Upper lobe of left lung (tissue), 6 donors: Measurements from ENCODE around the gene CRYGC. TPM values are rescaled to one million over a fixed set of nuclear protein-coding genes. Genes with fewer than 3 reads are reported as not detected.

Experiments
- ATAC-seq, 2 donors: fragments of 200-7000 bp; cut with Tn5 transposase; one replicate each; pipeline ENCODE4 v1.9.1; 2022; ENCODE audit warnings: mild to moderate bottlenecking in 2 of 2, moderate library complexity in 2 of 2; ENCODE audit not compliant: low FRiP score in 2 of 2
- DNase-seq, 2 donors: peaks; one replicate each; pipeline ENCODE4 v3.0.0-alpha.2; 2019 to 2020
- H3K27ac ChIP-seq, 4 donors: fragments of 200-600 bp; sonication (generic); one replicate each; pipeline ENCODE4 v1.5.1; 2016 to 2019
- H3K27me3 ChIP-seq, 4 donors: fragments of 200-600 bp; sonication (generic); one replicate each; pipeline ENCODE4 v1.5.1; 2017 to 2019
- H3K36me3 ChIP-seq, 4 donors: fragments of 200-600 bp; sonication (generic); one replicate each; pipeline ENCODE4 v1.5.1; 2016 to 2019
- H3K4me1 ChIP-seq, 4 donors: fragments of 200-600 bp; sonication (generic); one replicate each; pipeline ENCODE4 v1.5.1; 2018 to 2019
- H3K4me3 ChIP-seq, 4 donors: fragments of 200-600 bp; sonication (generic); one replicate each; pipeline ENCODE4 v1.5.1; 2017 to 2019; ENCODE audit warnings: mild to moderate bottlenecking in 2 of 4, moderate library complexity in 1 of 4
- H3K9me3 ChIP-seq, 4 donors: fragments of 200-600 bp; sonication (generic); one replicate each; pipeline ENCODE4 v1.5.1; 2018 to 2019
- CTCF ChIP-seq, 6 experiments: fragments of 450-650 bp in 4 of 6; fragments of 200-600 bp in 2 of 6; sonication (generic) in 2 of 6; IDR thresholded peaks; one replicate each; pipeline ENCODE4 v1.5.1; 2016 to 2019; ENCODE audit warnings: antibody characterized with exemption in 6 of 6
- EP300 ChIP-seq, 4 donors: sonication (generic); formaldehyde crosslinking; IDR thresholded peaks; one replicate each; pipeline ENCODE4 v1.5.1; 2017; ENCODE audit warnings: antibody characterized with exemption in 4 of 4, control low read depth in 2 of 4
- POLR2A ChIP-seq, 4 donors: fragments of 450-650 bp; IDR thresholded peaks; one replicate each; pipeline ENCODE4 v1.5.1; 2016 to 2017; ENCODE audit warnings: antibody characterized with exemption in 4 of 4, mild to moderate bottlenecking in 2 of 4
- POLR2AphosphoS5 ChIP-seq, 2 donors: sonication (generic); formaldehyde crosslinking; IDR thresholded peaks; one replicate each; pipeline ENCODE4 v1.5.1; 2017; ENCODE audit warnings: antibody characterized with exemption in 2 of 2
- WGBS, 2 donors: methylation state at CpG; one replicate each; pipeline ENCODE4 v1.1.5; 2017 to 2018; 5-methylcytosine and 5-hydroxymethylcytosine counted together
- total RNA-seq, 6 donors: library from RNA; depleted of rRNA in 4 of 6; stranded (reverse); fragments of >200 nt in 4 of 6; gene quantifications; one replicate each; pipeline versions ENCODE4 v1.1.0 to v1.2.1, GENCODE V29; 2016 to 2021
- donor health status: DM: no; HTN: no; CAD: no; lungs with moderate emphysema.
- donor health status: DM: no; HTN: yes; CAD: no; lungs with severe emphysema.

CRYGC gene
- total RNA-seq, 6 donors from 2014 or later: not detected

GRCh38 chr2:208097313-208097712 is 32.3 kb downstream of the CRYGC start:
- no peaks in the 10 kb centered on the region for H3K27me3 ChIP-seq
- ATAC-seq: no peak
- no peaks in the 10 kb centered on the region for H3K9me3 ChIP-seq
- no peak for DNase-seq
- 76 to 84% methylated on average over 3 of the region's 3 CpGs for WGBS, 2 donors
- TF ChIP-seq POLR2AphosphoS5 (IDR thresholded peaks at IDR 0.05) (no peak), POLR2A (IDR thresholded peaks at IDR 0.05) (no peak), CTCF (IDR thresholded peaks at IDR 0.05) (no peak), EP300 (IDR thresholded peaks at IDR 0.05) (no peak)
- no peak overlapping the region for H3K27ac ChIP-seq
- H3K4me1 ChIP-seq: no peaks in the 10 kb centered on the region
- no peak overlapping the region for H3K4me3 ChIP-seq
- no peaks in the 10 kb centered on the region for H3K36me3 ChIP-seq

GRCh38 chr2:208096080-208096479 is 33.5 kb downstream of the CRYGC start:
- Histone ChIP-seq H3K27me3 (no peaks in the 10 kb centered on the region), H3K4me3 (no peak overlapping the region), H3K9me3 (no peaks in the 10 kb centered on the region), H3K4me1 (no peaks in the 10 kb centered on the region), H3K36me3 (no peaks in the 10 kb centered on the region), H3K27ac (no peak overlapping the region)
- ATAC-seq (peak in 1 of 2 donors; percentile 59), DNase-seq (no peak)
- WGBS, 2 donors: 72% methylated on average over 3 of the region's 3 CpGs
- no peak for TF ChIP-seq EP300 (IDR thresholded peaks at IDR 0.05)
- TF ChIP-seq POLR2AphosphoS5 (IDR thresholded peaks at IDR 0.05): no peak
- TF ChIP-seq CTCF (IDR thresholded peaks at IDR 0.05): no peak
- no peak for TF ChIP-seq POLR2A (IDR thresholded peaks at IDR 0.05)

- H3K4me1 ChIP-seq: no peaks in the 10 kb centered on the region
- no peak overlapping the region for H3K27ac ChIP-seq
- ATAC-seq (no peak), DNase-seq (no peak)
- TF ChIP-seq POLR2A (IDR thresholded peaks at IDR 0.05) (no peak), EP300 (IDR thresholded peaks at IDR 0.05) (no peak), POLR2AphosphoS5 (IDR thresholded peaks at IDR 0.05) (no peak), CTCF (IDR thresholded peaks at IDR 0.05) (no peak)
- no peak overlapping the region for H3K4me3 ChIP-seq
- H3K27me3 ChIP-seq: no peaks in the 10 kb centered on the region
- no peaks in the 10 kb centered on the region for H3K9me3 ChIP-seq
- H3K36me3 ChIP-seq: no peaks in the 10 kb centered on the region
These were observed 36.5 kb downstream of the CRYGC start for GRCh38 chr2:208093128-208093527.

- Histone ChIP-seq H3K36me3 (no peaks in the 10 kb centered on the region), H3K9me3 (no peaks in the 10 kb centered on the region), H3K27ac (no peak overlapping the region), H3K27me3 (no peaks in the 10 kb centered on the region), H3K4me3 (no peak overlapping the region), H3K4me1 (no peaks in the 10 kb centered on the region)
- TF ChIP-seq CTCF (IDR thresholded peaks at IDR 0.05) (no peak), POLR2A (IDR thresholded peaks at IDR 0.05) (no peak), EP300 (IDR thresholded peaks at IDR 0.05) (no peak), POLR2AphosphoS5 (IDR thresholded peaks at IDR 0.05) (no peak)
- ATAC-seq (no peak), DNase-seq (no peak)
- WGBS, 2 donors: 73 to 87% methylated on average over 1 of the region's 1 CpG
These were observed 37.4 kb downstream of the CRYGC start for GRCh38 chr2:208092093-208092832.

GRCh38 chr2:208090420-208090819 is 39.2 kb downstream of the CRYGC start:
- no peak overlapping the region for H3K4me3 ChIP-seq
- no peak for ATAC-seq
- no peak for TF ChIP-seq CTCF (IDR thresholded peaks at IDR 0.05)
- no peaks in the 10 kb centered on the region for H3K27me3 ChIP-seq
- H3K36me3 ChIP-seq: no peaks in the 10 kb centered on the region
- DNase-seq: no peak
- H3K4me1 ChIP-seq: no peaks in the 10 kb centered on the region
- H3K27ac ChIP-seq: no peak overlapping the region
- no peaks in the 10 kb centered on the region for H3K9me3 ChIP-seq
